H1 (cell line): ENCODE results near the gene L3HYPDH. TPM values are rescaled to one million over a fixed set of nuclear protein-coding genes. Genes with fewer than 3 reads are reported as not detected.

Experiments
- ASH2L ChIP-seq: fragments of 200-600, 300-600 bp; sonication (generic); IDR thresholded peaks from one replicate; pipeline ENCODE4 v1.7.1; 2017; ENCODE audit warnings: low read length
- BRCA1 ChIP-seq: IDR thresholded peaks from 2 replicates; pipeline ENCODE4 v1.6.1; 2012; ENCODE audit warnings: low read depth, low read length, improper control_type of control experiment
- EGR1 ChIP-seq: IDR thresholded peaks from 2 replicates; pipeline ENCODE4 v1.6.1; 2011; ENCODE audit warnings: low read depth, low read length, borderline replicate concordance
- EZH2 ChIP-seq: fragments of 200-600 bp; sonication (generic); IDR thresholded peaks from 2 replicates; pipeline ENCODE4 v1.7.1; 2012; ENCODE audit warnings: low read depth, mild to moderate bottlenecking, moderate library complexity, low read length, inconsistent platforms; ENCODE audit not compliant: severe bottlenecking
- HDAC2 ChIP-seq, 2 experiments: fragments of 300-600 bp in 1 of 2; sonication (generic) in 1 of 2; IDR thresholded peaks; 2 replicates each; pipeline ENCODE4 v1.6.1; 2011 to 2012; ENCODE audit warnings: low read depth in 2 of 2, low read length in 2 of 2, mild to moderate bottlenecking in 2 of 2, moderate library complexity in 2 of 2, borderline replicate concordance in 1 of 2, inconsistent platforms in 1 of 2
- HDAC6 ChIP-seq: IDR thresholded peaks from one replicate; pipeline ENCODE4 v1.7.1; 2012; ENCODE audit warnings: low read depth, mild to moderate bottlenecking, inconsistent platforms, low read length, moderate library complexity
- KDM1A ChIP-seq: fragments of 200-600, 300-600 bp; sonication (generic); IDR thresholded peaks from 2 replicates; pipeline ENCODE4 v1.7.1; 2016; ENCODE audit warnings: mild to moderate bottlenecking, low read length, borderline replicate concordance
- KDM4A ChIP-seq: IDR thresholded peaks from one replicate; pipeline ENCODE4 v1.7.1; 2012; ENCODE audit warnings: low read depth, mild to moderate bottlenecking, moderate library complexity, low read length, inconsistent platforms; ENCODE audit not compliant: severe bottlenecking
- NANOG ChIP-seq: IDR thresholded peaks from 2 replicates; pipeline ENCODE4 v1.6.1; 2011; ENCODE audit warnings: low read length, low read depth, mild to moderate bottlenecking, inconsistent platforms; ENCODE audit not compliant: insufficient read depth, poor library complexity, severe bottlenecking
- POLR2A ChIP-seq, 2 experiments: IDR thresholded peaks; 1 replicate in 1 of 2; 2 replicates in 1 of 2; pipeline ENCODE4 v1.6.1; 2011; ENCODE audit warnings: low read depth in 2 of 2, low read length in 2 of 2, mild to moderate bottlenecking in 2 of 2; ENCODE audit errors: control extremely low read depth in 1 of 2
- POLR2AphosphoS5 ChIP-seq: IDR thresholded peaks from 2 replicates; pipeline ENCODE4 v1.6.1; 2011; ENCODE audit warnings: low read depth, low read length
- SIN3A ChIP-seq, 2 experiments: IDR thresholded peaks in 1 of 2; conservative IDR thresholded peaks in 1 of 2; 2 replicates each; pipeline ENCODE4 v1.6.1; 2011 to 2012; ENCODE audit warnings: low read length in 2 of 2, improper control_type of control experiment in 1 of 2, low read depth in 1 of 2, mild to moderate bottlenecking in 1 of 2
- SP4 ChIP-seq: IDR thresholded peaks from 2 replicates; pipeline ENCODE4 v1.6.1; 2012; ENCODE audit warnings: low read length, inconsistent platforms
- polyA plus RNA-seq, 7 experiments: library from polyadenylated mRNA; depleted of rRNA in 3 of 7; stranded (reverse) in 5 of 7; unstranded in 2 of 7; fragments of >200 nt in 5 of 7; fragments of 200-250 nt in 2 of 7; gene quantifications; 1 replicate in 5 of 7; 2 replicates in 1 of 7; 4 replicates in 1 of 7; pipeline versions ENCODE4 v1.2.1 to v1.2.3, GENCODE V29; 2011 to 2013; ENCODE audit warnings: missing spikeins in 2 of 7, mixed read lengths in 2 of 7
- total RNA-seq: library from RNA; stranded (reverse); fragmentation: NEBNext Ultra II Directional; extraction: Animal tissue kit (Norgen Biotek cat#: 25700); gene quantifications from 2 replicates; pipeline ENCODE4 v1.2.1, GENCODE V29; 2021
- TF ChIP-seq, protein P1 (sequence below): IDR thresholded peaks from 2 replicates; pipeline ENCODE4 v1.6.1; 2011; ENCODE audit warnings: low read depth, mild to moderate bottlenecking, low read length; ENCODE audit not compliant: insufficient read depth

The L3HYPDH gene
- total and polyA plus RNA-seq, 2 of the 8 experiments (the other 6 are each of a cell fraction or from before 2014, with no cell fraction given) = 11.2 to 15.8 TPM

- TF ChIP-seq BRCA1 = no peak
- TF ChIP-seq HDAC6 = no peak
- no peak for TF ChIP-seq POLR2A (IDR thresholded peaks at IDR 0.05; ENCODE audit: control extremely low read depth in 1 of 2, low read depth in 2 of 2, low read length in 2 of 2)
- no peak; the same call in 1 of the 2 replicates for TF ChIP-seq KDM1A
- TF ChIP-seq KDM4A = peak; percentile 49
- TF ChIP-seq, protein P1, sequence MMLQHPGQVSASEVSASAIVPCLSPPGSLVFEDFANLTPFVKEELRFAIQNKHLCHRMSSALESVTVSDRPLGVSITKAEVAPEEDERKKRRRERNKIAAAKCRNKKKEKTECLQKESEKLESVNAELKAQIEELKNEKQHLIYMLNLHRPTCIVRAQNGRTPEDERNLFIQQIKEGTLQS = no peak
- peak; percentile 37 for TF ChIP-seq EZH2
- TF ChIP-seq SIN3A (conservative IDR thresholded peaks at IDR 0.05 in 1 of 2, IDR thresholded peaks at IDR 0.05 in 1 of 2; ENCODE audit: low read depth in 1 of 2, low read length in 2 of 2) = peak in 1 of 2 experiments; percentile 50; a peak in 1 of 4 replicates
- peak; percentile 21 for TF ChIP-seq ASH2L
- no peak for TF ChIP-seq SP4
- TF ChIP-seq EGR1 = peak; percentile 65; the same call in 1 of the 2 replicates
- TF ChIP-seq NANOG = no peak
- TF ChIP-seq POLR2AphosphoS5 = no peak
- 0 out of 4 replicates have a peak, but pooled peaks of 1 of the 2 experiments have one; percentile 35 for TF ChIP-seq HDAC2 (IDR thresholded peaks at IDR 0.05; ENCODE audit: borderline replicate concordance in 1 of 2, low read depth in 2 of 2, low read length in 2 of 2)
Observed at GRCh38 chr14:59464486-59465315, 19.5 kb downstream of the L3HYPDH start (continued).
